Omental fat pad (tissue), 4 donors: ENCODE data around the gene ACMSD. TPM values are rescaled to one million over a fixed set of nuclear protein-coding genes. Genes with fewer than 3 reads are reported as not detected.

Experiments used
- ATAC-seq: fragments of 150-250 bp; one replicate; pipeline ENCODE4 v1.9.1; 2016; ENCODE audit warnings: mild to moderate bottlenecking, moderate library complexity; ENCODE audit not compliant: low FRiP score
- DNase-seq: peaks from one replicate; pipeline ENCODE4 v3.0.0-alpha.2; 2019; ENCODE audit warnings: low spot score
- small RNA-seq: library from RNA; depleted of rRNA; stranded (forward); fragments of <200 nt; gene quantifications from one replicate; pipeline ENCODE3, GENCODE V24; 2016
- total RNA-seq, 4 donors: library from RNA; depleted of rRNA; stranded (reverse); fragments of >200 nt; gene quantifications; one replicate each; pipeline ENCODE4 v1.1.0, GENCODE V29; 2016
- TF ChIP-seq, protein P1 (sequence below), 3 donors: fragments of 450-650 bp; IDR thresholded peaks; one replicate each; pipeline ENCODE4 v1.5.1; 2016 to 2017; ENCODE audit warnings: antibody characterized with exemption in 3 of 3, mild to moderate bottlenecking in 3 of 3, moderate library complexity in 2 of 3

ACMSD gene
- total RNA-seq, 4 donors from 2014 or later: not detected

DNA sequence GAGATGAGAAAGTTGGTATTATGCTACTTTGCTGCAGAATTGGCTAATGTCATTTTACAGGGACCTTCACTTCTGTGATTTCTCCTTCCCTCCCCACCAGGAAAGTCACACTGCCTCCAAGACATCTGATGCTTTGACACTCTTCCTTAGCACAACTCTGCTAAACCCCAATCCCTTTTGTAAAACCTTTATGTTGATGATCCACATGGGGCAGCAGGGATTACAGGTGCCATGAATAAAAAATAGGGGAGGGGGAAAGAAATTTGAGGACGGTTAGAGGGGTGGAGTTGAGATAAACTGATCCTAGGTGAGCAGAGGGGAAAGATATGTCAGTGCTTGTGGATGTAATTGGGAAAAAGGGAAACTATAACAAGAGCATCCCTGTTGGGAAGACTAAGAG is 106.6 kb downstream of the ACMSD start:
- no peak for ATAC-seq
- DNase-seq: no peak
- TF ChIP-seq, protein P1, sequence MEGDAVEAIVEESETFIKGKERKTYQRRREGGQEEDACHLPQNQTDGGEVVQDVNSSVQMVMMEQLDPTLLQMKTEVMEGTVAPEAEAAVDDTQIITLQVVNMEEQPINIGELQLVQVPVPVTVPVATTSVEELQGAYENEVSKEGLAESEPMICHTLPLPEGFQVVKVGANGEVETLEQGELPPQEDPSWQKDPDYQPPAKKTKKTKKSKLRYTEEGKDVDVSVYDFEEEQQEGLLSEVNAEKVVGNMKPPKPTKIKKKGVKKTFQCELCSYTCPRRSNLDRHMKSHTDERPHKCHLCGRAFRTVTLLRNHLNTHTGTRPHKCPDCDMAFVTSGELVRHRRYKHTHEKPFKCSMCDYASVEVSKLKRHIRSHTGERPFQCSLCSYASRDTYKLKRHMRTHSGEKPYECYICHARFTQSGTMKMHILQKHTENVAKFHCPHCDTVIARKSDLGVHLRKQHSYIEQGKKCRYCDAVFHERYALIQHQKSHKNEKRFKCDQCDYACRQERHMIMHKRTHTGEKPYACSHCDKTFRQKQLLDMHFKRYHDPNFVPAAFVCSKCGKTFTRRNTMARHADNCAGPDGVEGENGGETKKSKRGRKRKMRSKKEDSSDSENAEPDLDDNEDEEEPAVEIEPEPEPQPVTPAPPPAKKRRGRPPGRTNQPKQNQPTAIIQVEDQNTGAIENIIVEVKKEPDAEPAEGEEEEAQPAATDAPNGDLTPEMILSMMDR (IDR thresholded peaks at IDR 0.05): no peak

- ATAC-seq: no peak
- TF ChIP-seq, protein P1 (IDR thresholded peaks at IDR 0.05): no peak
- DNase-seq: no peak
Observed at GRCh38 chr2:134946073-134946472, 107.7 kb downstream of the ACMSD start.

- no peak for DNase-seq
- TF ChIP-seq, protein P1 (IDR thresholded peaks at IDR 0.05): no peak
- no peak for ATAC-seq
Observed at GRCh38 chr2:134949981-134950708, 111.7 kb downstream of the ACMSD start.

- no peak for DNase-seq
- TF ChIP-seq, protein P1 (IDR thresholded peaks at IDR 0.05): no peak
Observed at GRCh38 chr2:134950886-134951285, 112.5 kb downstream of the ACMSD start.

More at GRCh38 chr2:134950886-134951285, 112.5 kb downstream of the ACMSD start:
- no peak for ATAC-seq

Small RNA genes lying within 50 kb of the gene (small RNA-seq; reads per million reads assigned to genes)
- gene AC110620.1 (not detected), gene MIR5590 (not detected)

Other genes with a start within 250 kb of the ACMSD start
- gene TMEM163, start 119.6 kb upstream of the ACMSD start, total RNA-seq: 1 to 10 TPM in 2 of 4 donors, under 1 TPM in 2; 0.28 to 6.4 (median 1.2) TPM
- 10 to 100 TPM; 23.2 to 41.8 (median 34.5) TPM for gene CCNT2, start 80.2 kb downstream of the ACMSD start, total RNA-seq
- not detected for gene MAP3K19, start 208.8 kb downstream of the ACMSD start, total RNA-seq
- 10 to 100 TPM; 34.4 to 53.3 (median 45.1) TPM for gene RAB3GAP1, start 213.7 kb downstream of the ACMSD start, total RNA-seq